Natural killer cell (primary cell): ENCODE results near the gene USF2. TPM values are rescaled to one million over a fixed set of nuclear protein-coding genes. Genes with fewer than 3 reads are reported as not detected.
"Not testable (repeated sequence)": the region's sequence is repeated elsewhere in the genome, so short reads cannot be mapped to it uniquely, and the experiment has no call there.

ENCODE experiments used
- ATAC-seq, 3 donors: fragments of 150-1000 bp in 2 of 3; fragments of 200-7000 bp in 1 of 3; cut with Tn5 transposase; 1 replicate in 1 of 3; 2 replicates in 2 of 3; pipeline ENCODE4 v1.10.0; 2021; ENCODE audit warnings: mild to moderate bottlenecking in 2 of 3, moderate library complexity in 2 of 3
- DNase-seq, 2 donors: peaks; one replicate each; pipeline versions ENCODE4 v3.0.0 to v3.0.0-alpha.2; 2013 to 2021; ENCODE audit warnings: mixed read lengths in 1 of 2
- H3K27ac ChIP-seq: one replicate; pipeline ENCODE4 v1.5.1; 2013; ENCODE audit warnings: mild to moderate bottlenecking, low read length
- H3K27me3 ChIP-seq: one replicate; pipeline ENCODE4 v1.6.1; 2013; ENCODE audit warnings: low read length; ENCODE audit not compliant: control insufficient read depth, insufficient read depth
- H3K36me3 ChIP-seq: one replicate; pipeline ENCODE4 v1.6.1; 2013; ENCODE audit warnings: low read length; ENCODE audit not compliant: control insufficient read depth, insufficient read depth
- H3K4me1 ChIP-seq: one replicate; pipeline ENCODE4 v1.6.1; 2013; ENCODE audit warnings: low read length; ENCODE audit not compliant: control insufficient read depth, insufficient read depth
- H3K4me3 ChIP-seq: one replicate; pipeline ENCODE4 v1.5.1; 2013; ENCODE audit warnings: low read length
- H3K9me3 ChIP-seq: one replicate; pipeline ENCODE4 v1.6.1; 2013; ENCODE audit warnings: low read length; ENCODE audit not compliant: control insufficient read depth, insufficient read depth
- H3K27ac Mint-ChIP-seq, 2 donors: one replicate each; pipeline ENCODE4 v1.8.0; 2022; ENCODE audit warnings: mild to moderate bottlenecking in 2 of 2, mixed read lengths in 2 of 2, moderate library complexity in 1 of 2
- H3K27me3 Mint-ChIP-seq, 2 donors: one replicate each; pipeline ENCODE4 v1.8.0; 2022; ENCODE audit warnings: low read depth in 2 of 2, mixed read lengths in 2 of 2
- H3K36me3 Mint-ChIP-seq: one replicate; pipeline ENCODE4 v1.8.0; 2022; ENCODE audit warnings: mixed read lengths
- H3K4me1 Mint-ChIP-seq, 2 donors: one replicate each; pipeline ENCODE4 v1.8.0; 2022; ENCODE audit warnings: mixed read lengths in 2 of 2
- H3K4me3 Mint-ChIP-seq: one replicate; pipeline ENCODE4 v1.8.0; 2022; ENCODE audit warnings: mild to moderate bottlenecking, moderate library complexity, mixed read lengths
- H3K9me3 Mint-ChIP-seq, 2 donors: one replicate each; pipeline ENCODE4 v1.8.0; 2022; ENCODE audit warnings: mixed read lengths in 2 of 2
- WGBS: methylation state at CpG from one replicate; pipeline ENCODE4 v1.1.7; 2013; ENCODE audit warnings: missing lambda C conversion rate; ENCODE audit not compliant: insufficient coverage; 5-methylcytosine and 5-hydroxymethylcytosine counted together
- intact Hi-C: fragments of 100-400 bp; cut with micrococcal nuclease; formaldehyde crosslinking; loops from one replicate; pipeline ENCODE4 v1.14.2; 2022
- total RNA-seq, 4 donors: library from RNA; stranded (reverse); fragments of 120-200 nt in 1 of 4; gene quantifications; one replicate each; pipeline versions ENCODE4 v1.2.3 to v1.2.4, GENCODE V29; 2013 to 2022
- TF ChIP-seq, protein P1 (sequence below): fragments of 200-600 bp; IDR thresholded peaks from one replicate; pipeline ENCODE4 v1.8.0; 2022; ENCODE audit warnings: antibody characterized with exemption

USF2 gene
- total RNA-seq, 3 donors from 2014 or later (not counting 1 experiment from before 2014, with no cell fraction given): 243 to 253 (median 250) TPM

DNA sequence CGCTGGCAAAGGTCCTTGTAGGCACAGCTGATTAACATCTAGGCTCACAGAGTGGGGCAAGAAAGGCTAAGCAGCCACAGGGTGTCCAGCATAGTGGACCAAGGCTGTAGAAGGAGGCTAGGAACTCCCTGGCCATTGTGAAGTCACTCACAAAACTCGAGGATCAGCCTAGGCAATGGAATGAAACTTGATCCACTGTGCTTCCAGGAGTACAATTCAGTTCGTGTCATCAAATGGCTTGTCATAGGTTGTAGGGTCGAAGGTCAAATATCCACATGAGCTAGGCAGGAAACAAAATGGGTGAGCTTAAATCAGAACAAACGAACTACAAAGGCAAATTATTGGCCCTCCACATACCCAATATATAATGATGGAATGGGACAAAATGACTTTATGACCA lies 35.9 kb upstream of the USF2 start:
- Histone ChIP-seq H3K4me3 (no peak overlapping the region), H3K9me3 (no peaks in the 10 kb centered on the region), H3K4me1 (no peaks in the 10 kb centered on the region), H3K27me3 (no peaks in the 10 kb centered on the region), H3K27ac (no peak overlapping the region), H3K36me3 (no peaks in the 10 kb centered on the region)
- TF ChIP-seq, protein P1, sequence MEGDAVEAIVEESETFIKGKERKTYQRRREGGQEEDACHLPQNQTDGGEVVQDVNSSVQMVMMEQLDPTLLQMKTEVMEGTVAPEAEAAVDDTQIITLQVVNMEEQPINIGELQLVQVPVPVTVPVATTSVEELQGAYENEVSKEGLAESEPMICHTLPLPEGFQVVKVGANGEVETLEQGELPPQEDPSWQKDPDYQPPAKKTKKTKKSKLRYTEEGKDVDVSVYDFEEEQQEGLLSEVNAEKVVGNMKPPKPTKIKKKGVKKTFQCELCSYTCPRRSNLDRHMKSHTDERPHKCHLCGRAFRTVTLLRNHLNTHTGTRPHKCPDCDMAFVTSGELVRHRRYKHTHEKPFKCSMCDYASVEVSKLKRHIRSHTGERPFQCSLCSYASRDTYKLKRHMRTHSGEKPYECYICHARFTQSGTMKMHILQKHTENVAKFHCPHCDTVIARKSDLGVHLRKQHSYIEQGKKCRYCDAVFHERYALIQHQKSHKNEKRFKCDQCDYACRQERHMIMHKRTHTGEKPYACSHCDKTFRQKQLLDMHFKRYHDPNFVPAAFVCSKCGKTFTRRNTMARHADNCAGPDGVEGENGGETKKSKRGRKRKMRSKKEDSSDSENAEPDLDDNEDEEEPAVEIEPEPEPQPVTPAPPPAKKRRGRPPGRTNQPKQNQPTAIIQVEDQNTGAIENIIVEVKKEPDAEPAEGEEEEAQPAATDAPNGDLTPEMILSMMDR: no peak
- H3K27ac Mint-ChIP-seq: no peak overlapping the region
- intact Hi-C loops: no loop called here
- H3K27me3 Mint-ChIP-seq: peaks cover 0 to 3% of the 10 kb centered on the region in 2 donors
- ATAC-seq: no peak
- H3K4me3 Mint-ChIP-seq: no peak overlapping the region
- H3K9me3 Mint-ChIP-seq: no peaks in the 10 kb centered on the region
- DNase-seq: no peak
- H3K4me1 Mint-ChIP-seq: peaks cover 0 to 7% of the 10 kb centered on the region in 2 donors
- no peaks in the 10 kb centered on the region for H3K36me3 Mint-ChIP-seq
- WGBS: 87% methylated on average over 4 of the region's 5 CpGs

DNA sequence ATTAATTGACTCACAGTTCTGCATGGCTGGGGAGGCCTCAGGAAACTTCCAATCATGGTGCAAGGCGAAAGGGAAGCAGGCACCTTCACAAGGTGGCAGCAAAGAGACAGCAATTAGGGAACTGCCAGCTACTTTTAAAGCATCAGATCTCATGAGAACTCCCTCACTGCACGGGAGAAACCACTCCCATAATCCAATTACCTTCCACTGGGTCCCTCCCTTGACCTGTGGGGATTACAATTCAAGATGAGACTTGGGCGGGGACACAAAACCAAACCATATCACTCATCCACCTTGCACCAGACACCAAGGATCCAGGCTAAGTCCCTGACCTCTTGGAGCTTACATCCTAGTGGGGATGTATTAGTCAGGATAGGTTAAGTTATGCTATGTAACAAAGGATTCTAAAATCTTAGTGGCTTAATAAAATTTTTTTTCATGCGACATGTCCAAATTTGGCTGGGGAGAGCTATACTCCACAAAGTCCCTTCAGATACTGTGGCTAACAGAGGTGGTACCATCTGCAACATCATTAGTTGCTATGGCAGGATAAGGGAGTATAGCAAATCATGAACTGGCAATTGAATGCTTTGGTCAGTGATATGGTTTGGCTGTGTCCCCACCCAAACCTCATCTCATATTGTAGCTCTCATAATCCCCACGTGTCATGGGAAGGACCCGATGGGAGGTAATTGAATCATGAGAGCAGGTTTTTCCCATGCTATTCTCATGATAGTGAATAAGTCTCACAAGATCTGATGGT lies 31.9 kb upstream of the USF2 start:
- peaks cover 11% of the 10 kb centered on the region for H3K36me3 Mint-ChIP-seq
- H3K27ac Mint-ChIP-seq: no peak overlapping the region
- H3K9me3 Mint-ChIP-seq: peaks cover 5 to 8% of the 10 kb centered on the region in 2 donors
- no peaks in the 10 kb centered on the region for H3K36me3 ChIP-seq
- peak in 1 of 3 donors; percentile 37 for ATAC-seq
- H3K4me3 ChIP-seq: no peak overlapping the region
- intact Hi-C loops: no loop called here
- peaks cover 14 to 21% of the 10 kb centered on the region in 2 donors for H3K4me1 Mint-ChIP-seq
- TF ChIP-seq, protein P1: no peak
- WGBS: 70% methylated on average over 4 of the region's 6 CpGs
- H3K9me3 ChIP-seq: no peaks in the 10 kb centered on the region
- H3K27me3 Mint-ChIP-seq: peaks cover 7 to 8% of the 10 kb centered on the region in 2 donors
- H3K4me3 Mint-ChIP-seq: no peak overlapping the region
- H3K27ac ChIP-seq: no peak overlapping the region
- H3K27me3 ChIP-seq: no peaks in the 10 kb centered on the region
- peaks cover 3% of the 10 kb centered on the region for H3K4me1 ChIP-seq
- peak; percentile 7 to 62 for DNase-seq

DNA sequence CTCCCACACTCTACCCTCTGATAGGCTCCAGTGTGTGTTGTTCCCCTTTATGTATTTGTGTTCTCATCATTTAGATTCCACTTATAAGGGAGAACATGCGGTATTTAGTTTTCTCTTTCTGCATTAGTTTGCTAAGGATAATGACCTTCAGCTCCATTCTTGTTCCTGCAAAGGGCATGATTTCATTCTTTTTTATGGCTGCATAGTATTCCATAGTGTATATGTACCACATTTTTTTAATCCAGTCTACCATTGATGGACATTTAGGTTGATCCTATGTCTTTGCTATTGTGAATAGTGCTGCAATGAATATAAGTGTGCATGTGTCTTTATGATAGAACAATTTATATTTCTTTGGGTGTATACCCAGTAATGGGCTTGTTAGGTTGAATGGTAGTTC lies 29.2 kb upstream of the USF2 start:
- H3K36me3 ChIP-seq, H3K4me1 ChIP-seq, intact Hi-C loops, H3K4me3 ChIP-seq, H3K27me3 ChIP-seq, ATAC-seq, H3K9me3 ChIP-seq, DNase-seq, H3K9me3 Mint-ChIP-seq: not testable (repeated sequence)
- H3K27me3 Mint-ChIP-seq: peaks cover 15 to 23% of the 10 kb centered on the region in 2 donors
- H3K27ac ChIP-seq: peak overlapping the region; percentile 71
- H3K27ac Mint-ChIP-seq: peak overlapping the region; percentile 87 to 91
- WGBS: no CpG with 5 or more reads among the region's 1 CpG
- H3K36me3 Mint-ChIP-seq: peaks cover 21% of the 10 kb centered on the region
- H3K4me1 Mint-ChIP-seq: peaks cover 14 to 21% of the 10 kb centered on the region in 2 donors
- H3K4me3 Mint-ChIP-seq: peak overlapping the region; percentile 67

DNA sequence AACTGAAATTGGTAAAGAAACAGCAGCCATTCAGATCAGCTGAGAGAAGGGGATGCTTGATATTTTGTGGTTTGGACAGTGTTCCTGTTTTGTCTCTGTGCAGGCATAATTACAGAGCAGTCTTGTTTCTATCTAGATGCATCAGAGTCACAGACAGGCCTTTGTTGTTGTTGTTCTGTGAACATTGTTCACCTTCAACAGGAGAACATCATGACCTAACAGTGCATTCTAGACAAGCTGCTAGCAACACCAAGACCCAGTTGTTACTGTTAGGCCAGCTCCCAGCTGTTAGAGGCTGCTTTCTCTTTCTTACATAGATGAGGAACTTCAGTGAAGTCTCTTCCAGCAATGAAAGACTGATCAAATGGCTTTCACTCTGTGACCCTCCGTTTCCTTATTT lies 28.4 kb upstream of the USF2 start:
- H3K27me3 ChIP-seq: no peaks in the 10 kb centered on the region
- DNase-seq (peak in 1 of 2 donors; percentile 71), ATAC-seq (peak; percentile 68 to 82 (median 78))

More for the DNA sequence above, 28.4 kb upstream of the USF2 start:
- Histone ChIP-seq H3K4me1 (peaks cover 3% of the 10 kb centered on the region), H3K36me3 (no peaks in the 10 kb centered on the region), H3K27ac (peak overlapping the region; percentile 71), H3K4me3 (no peak overlapping the region), H3K9me3 (no peaks in the 10 kb centered on the region)
- H3K36me3 Mint-ChIP-seq: peaks cover 21% of the 10 kb centered on the region
- peak overlapping the region; percentile 87 to 91 for H3K27ac Mint-ChIP-seq
- no CpG with 5 or more reads among the region's 1 CpG for WGBS
- peaks cover 19 to 24% of the 10 kb centered on the region in 2 donors for H3K27me3 Mint-ChIP-seq
- H3K9me3 Mint-ChIP-seq: peaks cover 5 to 9% of the 10 kb centered on the region in 2 donors
- H3K4me3 Mint-ChIP-seq: peak overlapping the region; percentile 67
- intact Hi-C loops: no loop called here
- TF ChIP-seq, protein P1: no peak
- peaks cover 14 to 21% of the 10 kb centered on the region in 2 donors for H3K4me1 Mint-ChIP-seq
